ENCODE results near the gene ABCF2.
A peak's percentile ranks its signal among the peaks of the same experiment; 100 is the strongest.

The ABCF2 gene

DNA sequence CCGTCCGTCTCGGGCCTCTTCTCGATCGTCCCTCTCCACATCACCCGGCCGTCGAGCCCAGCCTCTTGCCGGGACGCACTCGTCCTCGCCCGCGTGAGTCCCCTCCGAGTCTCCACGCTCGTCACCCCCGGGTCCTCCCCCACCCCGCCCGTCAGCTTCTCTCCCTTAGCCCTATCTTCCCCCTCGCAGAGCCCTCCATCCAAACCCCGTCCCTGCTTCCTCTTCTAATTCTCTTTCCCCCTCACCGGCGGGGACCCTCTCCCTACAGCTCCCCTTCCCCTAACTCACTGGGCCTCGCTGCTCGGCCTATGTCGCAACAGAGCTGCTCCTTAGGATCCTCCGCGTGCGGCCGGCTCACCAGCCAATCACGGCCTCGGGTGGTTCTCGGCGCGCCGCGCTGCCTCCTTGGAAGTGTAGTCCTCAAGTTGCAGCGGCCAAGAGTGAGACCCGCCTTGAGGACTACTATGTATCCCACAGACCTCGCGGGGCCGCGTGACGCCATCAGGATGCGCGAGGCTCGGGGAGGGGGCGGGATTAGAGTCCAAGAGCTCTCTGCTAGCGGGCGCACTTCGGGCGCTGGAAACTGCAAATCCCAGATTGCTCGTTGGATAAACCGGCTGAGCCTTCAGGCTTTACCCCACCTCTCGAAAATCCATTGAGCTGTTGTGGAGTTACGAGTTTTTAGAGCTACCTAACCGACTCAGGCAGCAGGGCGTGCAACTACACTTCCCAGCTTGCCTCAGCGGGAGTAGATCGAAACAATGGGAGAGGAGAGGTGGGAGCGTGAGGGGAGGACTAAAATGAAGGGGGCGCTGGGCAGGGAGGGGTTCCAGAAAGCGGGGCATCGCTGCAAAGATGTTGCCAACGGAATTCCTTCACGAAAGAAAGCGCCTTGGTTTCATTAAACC lies at the start of gene ABCF2:
TSS of gene ABCF2 (minus strand) at position 331 of the 908 bp plus-strand sequence. CDS start 747 bp downstream, outside the sequence.
- peak; percentile 97 to 98 for DNase-seq (ENCODE audit: extremely low read depth in 1 of 2, low read depth in 1 of 2)

DNA sequence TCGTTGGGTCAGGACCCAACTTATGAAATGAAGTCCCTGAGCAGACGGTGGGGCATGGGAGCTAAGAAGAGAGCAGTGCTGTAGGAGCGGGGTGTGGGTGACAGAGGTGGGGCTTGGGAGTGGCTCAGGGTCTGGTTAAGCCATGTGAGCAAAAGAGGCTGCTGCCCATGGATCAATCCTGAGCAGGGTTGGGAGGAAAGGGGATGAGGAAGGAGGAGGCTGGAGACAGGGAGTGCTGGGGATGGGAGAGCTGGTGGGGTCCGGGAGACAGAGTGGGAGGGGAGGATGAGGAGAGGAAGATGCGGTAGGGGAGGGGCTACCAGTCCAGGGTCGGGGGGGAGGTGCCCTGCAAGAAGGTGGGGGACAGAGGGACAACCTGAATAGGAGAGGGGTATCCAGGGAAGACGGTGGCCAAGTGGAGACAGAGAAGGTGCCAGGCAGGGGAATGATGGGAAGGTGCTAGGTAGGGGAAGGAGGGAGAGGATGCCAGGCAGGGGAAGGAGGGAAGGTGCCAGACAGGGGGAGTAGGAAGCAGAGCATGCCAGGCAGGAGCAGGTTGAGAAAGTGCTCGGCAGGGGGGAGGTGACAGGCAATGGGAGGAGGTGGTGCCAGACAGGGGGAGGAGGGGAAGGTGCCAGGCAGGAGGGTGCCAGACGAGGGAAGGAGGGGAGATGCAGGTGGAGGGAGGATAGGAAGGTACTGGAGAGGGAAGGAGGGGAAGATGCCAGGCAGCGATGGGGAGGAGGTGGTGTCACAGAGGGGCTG lies 49.0 kb upstream of the ABCF2 start:
- no peak for DNase-seq (ENCODE audit: extremely low read depth in 1 of 2, low read depth in 1 of 2)

DNA sequence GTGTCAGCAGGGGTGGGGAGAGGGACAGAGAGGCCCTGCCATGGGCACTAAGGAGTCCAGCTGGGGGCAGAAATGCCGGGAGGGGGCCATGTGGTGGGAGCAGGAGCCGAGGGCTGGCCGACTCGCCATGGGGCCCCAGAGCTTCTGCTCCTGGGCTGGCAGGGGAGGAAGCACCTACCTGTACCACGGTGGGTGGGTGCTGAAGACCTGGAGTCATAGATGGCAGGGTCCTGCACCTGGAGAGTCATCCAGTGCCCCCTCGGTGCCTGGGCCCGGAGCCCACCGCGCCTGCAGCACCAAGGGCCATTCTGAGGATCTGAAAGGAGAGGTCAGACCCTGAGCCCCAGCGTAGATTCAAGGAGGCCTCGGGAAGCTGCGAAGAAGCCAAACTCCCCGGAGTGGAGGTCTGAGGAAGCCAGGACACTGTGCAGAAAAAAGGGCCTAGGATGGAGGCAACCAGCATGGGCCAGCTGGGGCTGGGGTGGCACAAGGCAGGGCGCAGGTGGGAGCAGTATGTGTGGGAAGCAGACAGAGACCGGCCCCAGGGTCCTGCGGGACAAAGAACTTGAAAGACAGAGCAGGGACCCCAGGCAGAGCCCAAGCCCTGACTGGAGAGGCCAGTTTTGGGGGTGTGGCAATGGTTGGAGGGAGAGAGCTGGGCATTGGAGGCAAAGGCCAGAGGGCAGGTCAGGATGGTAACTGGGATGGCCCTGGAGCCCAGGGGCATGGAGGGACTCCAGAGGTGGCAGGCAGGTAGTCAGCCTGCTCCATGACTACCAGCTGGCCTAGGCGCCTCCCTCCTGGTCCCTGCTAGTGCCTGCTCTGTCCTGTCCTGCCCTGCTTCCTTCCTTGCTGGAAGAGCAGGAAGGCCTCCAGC lies 48.2 kb upstream of the ABCF2 start:
- no peak for DNase-seq (ENCODE audit: extremely low read depth in 1 of 2, low read depth in 1 of 2)

- DNase-seq (ENCODE audit: extremely low read depth in 1 of 2, low read depth in 1 of 2): no peak
Measured at GRCh38 chr7:151274396-151274795, 47.4 kb upstream of the ABCF2 start.

GRCh38 chr7:151273651-151274390 lies 46.8 kb upstream of the ABCF2 start:
- no peak for DNase-seq (ENCODE audit: extremely low read depth in 1 of 2, low read depth in 1 of 2)

- no peak for DNase-seq (ENCODE audit: extremely low read depth in 1 of 2, low read depth in 1 of 2)
Measured at GRCh38 chr7:151272877-151273276, 45.9 kb upstream of the ABCF2 start.

- no peak for DNase-seq (ENCODE audit: extremely low read depth in 1 of 2, low read depth in 1 of 2)
Measured at GRCh38 chr7:151272405-151272804, 45.4 kb upstream of the ABCF2 start.

GRCh38 chr7:151271699-151272355 lies 44.8 kb upstream of the ABCF2 start:
- no peak for DNase-seq (ENCODE audit: extremely low read depth in 1 of 2, low read depth in 1 of 2)

- DNase-seq (ENCODE audit: extremely low read depth in 1 of 2, low read depth in 1 of 2): no peak
Measured at GRCh38 chr7:151269511-151269910, 42.5 kb upstream of the ABCF2 start.

- DNase-seq (ENCODE audit: extremely low read depth in 1 of 2, low read depth in 1 of 2): no peak
Measured at GRCh38 chr7:151265351-151265931, 38.4 kb upstream of the ABCF2 start.

DNA sequence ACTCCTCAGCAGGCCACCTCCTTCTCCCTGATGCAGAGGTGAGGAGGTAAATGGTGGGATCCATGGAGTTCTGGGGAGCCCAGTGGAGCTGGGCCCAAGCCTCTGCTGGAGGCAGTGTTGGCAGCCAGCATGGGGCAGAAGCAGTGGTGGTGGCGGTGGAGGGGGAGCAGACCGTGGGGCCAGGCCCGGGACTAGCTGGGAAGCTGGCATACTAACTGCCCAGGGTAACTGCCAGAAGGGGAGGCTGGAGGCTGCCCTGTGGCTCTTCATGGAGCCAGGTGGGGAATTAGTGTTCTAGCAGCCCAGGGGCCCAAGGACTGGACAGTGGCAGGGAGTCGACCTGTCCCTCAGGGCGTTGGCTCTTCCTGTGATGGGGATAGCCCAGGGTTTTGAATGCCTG lies 37.6 kb upstream of the ABCF2 start:
- no peak for DNase-seq (ENCODE audit: extremely low read depth in 1 of 2, low read depth in 1 of 2)

DNA sequence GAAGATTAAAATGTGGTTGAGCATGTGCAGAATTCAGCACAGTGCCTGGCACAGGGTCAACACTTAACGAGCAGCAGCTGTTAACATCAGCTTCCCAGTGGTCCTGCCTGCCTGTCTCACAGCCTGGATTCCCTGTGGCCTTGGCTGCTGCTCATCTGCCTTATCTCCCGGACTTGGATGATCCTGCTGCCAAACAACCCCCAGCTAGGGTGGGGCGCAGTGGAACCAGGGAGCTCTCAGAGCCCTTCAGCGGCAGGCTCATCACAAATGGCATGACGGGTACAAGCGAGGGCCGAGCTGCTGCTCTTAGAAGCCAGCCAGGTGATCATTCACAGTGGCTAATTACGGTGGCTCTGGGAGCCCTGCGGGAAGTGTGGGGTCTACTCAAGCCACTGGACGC lies 34.5 kb upstream of the ABCF2 start:
- no peak for DNase-seq (ENCODE audit: extremely low read depth in 1 of 2, low read depth in 1 of 2)

- DNase-seq (ENCODE audit: extremely low read depth in 1 of 2, low read depth in 1 of 2): no peak
Measured at GRCh38 chr7:151260883-151261282, 33.9 kb upstream of the ABCF2 start.

- DNase-seq (ENCODE audit: extremely low read depth in 1 of 2, low read depth in 1 of 2): no peak
Measured at GRCh38 chr7:151260471-151260870, 33.5 kb upstream of the ABCF2 start.

DNA sequence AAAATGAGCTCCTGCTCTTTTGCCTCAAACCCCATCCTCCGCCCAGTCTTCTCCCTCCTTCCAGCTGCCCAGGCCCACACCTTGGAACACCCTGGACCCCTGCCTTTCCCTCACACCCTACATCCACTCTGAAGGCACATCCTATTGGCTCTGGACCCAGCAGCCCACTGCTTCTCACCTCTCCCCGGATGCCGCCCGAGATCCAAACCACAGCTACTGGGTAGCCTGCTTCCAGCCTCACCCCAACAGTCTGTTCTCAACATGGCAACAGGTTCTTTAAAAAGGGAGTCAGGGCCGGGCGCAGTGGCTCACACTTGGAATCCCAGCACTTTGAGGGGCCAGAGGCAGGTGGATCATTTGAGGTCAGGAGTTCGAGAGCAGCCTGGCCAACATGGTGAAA lies 31.0 kb upstream of the ABCF2 start:
- no peak for DNase-seq (ENCODE audit: extremely low read depth in 1 of 2, low read depth in 1 of 2)

GRCh38 chr7:151256410-151257045 lies 29.5 kb upstream of the ABCF2 start:
- DNase-seq (ENCODE audit: extremely low read depth in 1 of 2, low read depth in 1 of 2): no peak

GRCh38 chr7:151255390-151255789 lies 28.4 kb upstream of the ABCF2 start:
- no peak for DNase-seq (ENCODE audit: extremely low read depth in 1 of 2, low read depth in 1 of 2)

DNA sequence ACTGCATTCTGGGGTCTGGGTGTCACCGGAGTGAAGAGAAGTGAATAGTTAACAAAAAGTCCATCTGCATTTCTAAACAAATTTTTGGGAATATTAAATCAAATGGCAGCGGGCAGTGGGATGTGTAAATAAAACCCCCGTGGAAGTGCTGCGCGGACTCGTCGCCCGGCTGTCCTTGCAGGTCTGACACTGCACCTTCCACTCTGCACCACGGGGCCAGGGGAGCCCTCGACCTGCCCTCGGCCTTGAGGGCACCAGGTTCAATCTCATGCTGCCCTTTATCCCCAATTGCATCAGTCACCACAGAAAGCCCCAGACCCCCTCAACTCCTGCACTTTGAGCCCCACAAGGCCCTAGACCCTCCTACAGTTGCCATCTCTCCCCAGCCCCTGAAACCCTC lies 27.8 kb upstream of the ABCF2 start:
- DNase-seq (ENCODE audit: extremely low read depth in 1 of 2, low read depth in 1 of 2): no peak

- DNase-seq (ENCODE audit: extremely low read depth in 1 of 2, low read depth in 1 of 2): no peak
Measured at GRCh38 chr7:151254316-151254715, 27.3 kb upstream of the ABCF2 start.

Measured in stimulated activated CD8-positive, alpha-beta memory T cell treated with anti-CD3 and anti-CD28 coated beads, Interleukin-7, amount 100 ng/mL, for 48 hours (primary cell).